ENCODE measurements around the gene PGF. TPM values are rescaled to one million over a fixed set of nuclear protein-coding genes. Genes with fewer than 3 reads are reported as not detected.

PGF gene
- total RNA-seq, 4 donors from 2014 or later, result 0.68 to 3.5 (median 2.4) TPM

DNA sequence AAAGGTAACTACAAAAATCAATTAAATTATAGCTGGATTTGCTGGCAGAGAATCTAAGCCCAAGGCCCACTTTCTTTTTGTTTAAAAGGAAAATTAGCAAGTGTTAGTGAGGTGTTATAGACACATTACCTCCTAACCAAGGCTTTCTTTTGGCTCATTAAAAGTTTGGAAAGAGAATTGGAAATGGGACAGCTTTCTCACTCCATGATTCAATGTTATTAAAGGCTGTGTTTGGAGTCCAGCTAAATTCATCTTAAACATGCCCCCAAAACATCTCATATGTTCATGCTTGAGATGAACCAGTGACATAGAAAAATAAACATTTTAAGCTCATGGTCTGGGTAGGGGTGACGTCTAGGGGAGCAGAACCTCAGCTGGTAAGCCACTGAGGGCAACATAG is 13.4 kb upstream of the PGF start:
- TF ChIP-seq, protein P1, sequence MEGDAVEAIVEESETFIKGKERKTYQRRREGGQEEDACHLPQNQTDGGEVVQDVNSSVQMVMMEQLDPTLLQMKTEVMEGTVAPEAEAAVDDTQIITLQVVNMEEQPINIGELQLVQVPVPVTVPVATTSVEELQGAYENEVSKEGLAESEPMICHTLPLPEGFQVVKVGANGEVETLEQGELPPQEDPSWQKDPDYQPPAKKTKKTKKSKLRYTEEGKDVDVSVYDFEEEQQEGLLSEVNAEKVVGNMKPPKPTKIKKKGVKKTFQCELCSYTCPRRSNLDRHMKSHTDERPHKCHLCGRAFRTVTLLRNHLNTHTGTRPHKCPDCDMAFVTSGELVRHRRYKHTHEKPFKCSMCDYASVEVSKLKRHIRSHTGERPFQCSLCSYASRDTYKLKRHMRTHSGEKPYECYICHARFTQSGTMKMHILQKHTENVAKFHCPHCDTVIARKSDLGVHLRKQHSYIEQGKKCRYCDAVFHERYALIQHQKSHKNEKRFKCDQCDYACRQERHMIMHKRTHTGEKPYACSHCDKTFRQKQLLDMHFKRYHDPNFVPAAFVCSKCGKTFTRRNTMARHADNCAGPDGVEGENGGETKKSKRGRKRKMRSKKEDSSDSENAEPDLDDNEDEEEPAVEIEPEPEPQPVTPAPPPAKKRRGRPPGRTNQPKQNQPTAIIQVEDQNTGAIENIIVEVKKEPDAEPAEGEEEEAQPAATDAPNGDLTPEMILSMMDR (IDR thresholded peaks at IDR 0.05; ENCODE audit: low read depth), result no peak

- TF ChIP-seq, protein P1 (IDR thresholded peaks at IDR 0.05; ENCODE audit: low read depth), result no peak
Observed at GRCh38 chr14:74965486-74966153, 10.2 kb upstream of the PGF start.

DNA sequence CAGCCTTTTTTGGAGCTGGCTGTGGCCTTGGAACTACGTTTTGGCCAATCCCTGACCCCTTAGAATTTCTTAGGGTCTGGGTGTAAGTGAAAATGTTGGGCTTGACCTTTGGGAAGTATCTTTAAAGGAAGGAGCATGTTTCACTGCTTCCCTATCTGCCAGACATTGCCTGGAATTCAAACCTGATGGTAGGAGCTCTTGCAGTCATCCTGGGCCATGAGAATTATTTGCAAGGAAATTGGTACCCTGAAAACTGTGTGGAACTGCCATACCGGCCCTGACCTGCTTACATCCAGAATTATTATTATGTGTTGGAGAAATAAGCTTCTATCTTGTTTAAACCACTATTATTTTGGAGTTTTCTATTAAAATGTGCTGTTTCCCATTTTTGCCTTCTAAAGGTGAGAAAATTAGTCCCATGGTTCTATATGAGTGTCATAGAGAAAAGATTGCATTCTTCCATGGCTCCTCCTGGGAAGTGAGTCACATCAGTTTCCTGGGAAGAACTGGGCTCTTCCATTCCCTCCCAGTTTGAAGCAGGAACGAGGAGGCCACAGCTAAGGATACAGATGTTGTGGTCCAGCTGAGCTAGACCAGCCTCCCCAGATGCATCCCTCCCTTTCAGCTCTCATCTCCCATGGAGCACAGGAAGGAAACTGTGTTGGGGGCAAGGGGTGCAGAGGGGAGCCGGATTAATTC is 9.5 kb upstream of the PGF start:
- TF ChIP-seq, protein P1 (IDR thresholded peaks at IDR 0.05; ENCODE audit: low read depth), result no peak

DNA sequence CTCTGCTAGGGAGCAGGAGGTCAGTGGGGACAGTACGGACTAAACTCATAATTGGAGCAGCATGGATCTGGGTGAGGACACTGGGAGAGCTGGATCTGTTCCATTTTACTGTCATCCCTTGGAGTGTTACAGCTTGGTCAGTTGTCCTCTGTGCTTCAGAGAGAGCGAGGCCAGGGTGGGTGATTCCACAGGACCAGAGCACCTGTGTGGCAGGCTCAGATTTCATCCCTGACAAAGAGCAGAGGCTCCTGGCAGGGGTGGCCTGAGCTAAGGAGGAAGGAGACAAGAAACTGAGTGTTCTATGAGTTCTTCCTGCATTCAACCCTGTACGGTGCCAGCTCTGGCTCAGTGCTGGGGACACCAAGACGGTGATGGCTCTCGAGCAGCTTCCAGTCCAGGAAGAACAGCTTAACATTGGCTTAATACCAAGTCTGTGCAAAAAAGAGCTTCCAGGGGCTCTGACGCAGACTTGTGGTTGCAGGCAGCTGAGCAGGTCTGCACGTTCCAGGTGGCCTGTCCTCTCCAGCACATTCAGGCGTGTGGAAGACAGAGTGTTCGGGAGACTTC is 8.4 kb upstream of the PGF start:
- TF ChIP-seq, protein P1 (IDR thresholded peaks at IDR 0.05; ENCODE audit: low read depth), result no peak

DNA sequence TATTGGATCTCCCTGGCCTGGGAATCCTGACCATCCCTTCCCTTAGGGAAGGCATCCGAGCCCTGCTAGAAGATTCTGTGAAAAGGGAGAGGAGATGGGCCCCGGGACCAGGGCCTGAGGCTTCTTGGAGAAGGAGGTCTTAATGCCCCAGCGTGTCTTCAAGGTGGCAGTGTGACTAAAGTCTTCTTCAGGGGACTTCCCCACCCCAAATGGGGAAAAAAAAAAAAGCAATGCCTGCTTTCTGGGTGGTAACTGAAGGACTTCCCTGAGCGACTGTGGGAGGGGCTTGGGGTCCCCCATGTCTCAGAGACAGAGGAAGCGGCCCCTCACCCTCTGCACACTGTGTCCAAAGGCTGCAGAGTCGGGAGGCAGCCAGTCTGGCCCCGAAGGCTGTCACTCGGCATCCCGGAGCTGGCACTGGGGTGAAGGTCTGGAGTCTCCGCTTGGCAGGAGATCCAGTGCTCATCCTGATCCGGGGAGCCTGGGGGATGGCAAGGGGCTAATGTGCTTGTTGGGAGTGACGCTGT is 7.8 kb upstream of the PGF start:
- TF ChIP-seq, protein P1 (IDR thresholded peaks at IDR 0.05; ENCODE audit: low read depth), result no peak

DNA sequence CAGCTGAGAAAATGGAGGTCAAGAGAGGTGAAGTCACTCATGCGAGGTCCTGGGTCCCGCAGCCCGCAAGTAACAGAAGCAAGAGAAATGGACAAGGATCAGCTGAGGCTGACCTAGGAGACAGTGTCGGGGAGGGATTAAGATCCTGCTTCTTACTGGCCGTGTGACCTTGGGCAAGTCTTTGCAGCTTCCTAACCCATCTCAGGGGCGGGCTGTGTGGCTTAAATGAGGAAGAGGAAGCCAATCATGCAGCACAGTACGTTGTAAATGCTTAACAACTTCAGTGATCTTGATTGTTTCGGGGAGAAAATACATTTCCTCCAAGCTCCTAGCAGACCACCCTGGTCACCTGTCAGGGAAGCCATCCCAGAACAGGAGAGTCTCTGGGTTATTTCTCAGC is 7.1 kb upstream of the PGF start:
- TF ChIP-seq, protein P1 (IDR thresholded peaks at IDR 0.05; ENCODE audit: low read depth), result no peak

DNA sequence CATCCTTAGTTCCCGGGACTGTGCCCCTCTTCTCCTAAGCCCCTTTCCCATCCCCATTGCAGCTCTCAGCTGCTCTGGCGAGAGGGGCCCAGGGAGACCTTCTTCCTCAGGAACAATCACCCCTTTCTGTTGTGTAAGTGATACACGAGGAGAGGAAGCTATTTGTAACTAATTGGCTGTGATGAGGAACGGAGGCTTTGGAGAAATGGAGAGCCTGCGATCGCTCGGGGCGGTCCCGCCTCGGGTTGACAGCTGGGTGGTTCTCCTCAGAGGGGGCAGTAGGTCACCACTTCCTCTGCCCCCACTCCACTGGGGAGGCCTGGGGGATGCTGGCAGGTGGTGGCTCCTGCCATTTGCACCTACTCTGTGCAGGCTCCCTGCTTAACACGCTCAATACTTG is 6.6 kb upstream of the PGF start:
- TF ChIP-seq, protein P1 (IDR thresholded peaks at IDR 0.05; ENCODE audit: low read depth), result no peak
